CD14-positive monocyte (primary cell): ENCODE results near the gene TNNT1. TPM values are rescaled to one million over a fixed set of nuclear protein-coding genes. Genes with fewer than 3 reads are reported as not detected.
A peak's percentile ranks its signal among the peaks of the same experiment; 100 is the strongest.

ENCODE experiments used
- DNase-seq, 3 donors: peaks; one replicate each; pipeline ENCODE4 v3.0.0-alpha.2; 2011 to 2022
- H2AFZ ChIP-seq: 2 replicates; pipeline ENCODE4 v1.6.0; 2012; ENCODE audit warnings: mild to moderate bottlenecking, low read depth, low read length, inconsistent platforms; ENCODE audit not compliant: insufficient read depth, poor library complexity, severe bottlenecking
- H3K27ac ChIP-seq, 2 donors: 1 replicate in 1 of 2; 2 replicates in 1 of 2; pipeline ENCODE4 v1.5.1; 2012 to 2013; ENCODE audit warnings: low read length in 2 of 2, control low read depth in 1 of 2, inconsistent platforms in 1 of 2, low read depth in 1 of 2, mild to moderate bottlenecking in 1 of 2
- H3K27me3 ChIP-seq, 2 donors: one replicate each; pipeline versions ENCODE4 v1.6.0 to v1.6.1; 2011 to 2013; ENCODE audit warnings: low read length in 2 of 2; ENCODE audit not compliant: control insufficient read depth in 2 of 2, insufficient read depth in 2 of 2
- H3K36me3 ChIP-seq, 2 donors: replicated peaks in 1 of 2; 1 replicate in 1 of 2; 2 replicates in 1 of 2; pipeline versions ENCODE4 v1.5.1 to v1.6.1; 2012 to 2013; ENCODE audit warnings: low read length in 2 of 2, control low read depth in 1 of 2, inconsistent platforms in 1 of 2, mild to moderate bottlenecking in 1 of 2; ENCODE audit not compliant: insufficient read depth in 2 of 2, control insufficient read depth in 1 of 2
- H3K4me1 ChIP-seq, 2 donors: 1 replicate in 1 of 2; 2 replicates in 1 of 2; pipeline versions ENCODE4 v1.5.1 to v1.6.1; 2012 to 2013; ENCODE audit warnings: low read length in 2 of 2, control low read depth in 1 of 2, inconsistent platforms in 1 of 2, mild to moderate bottlenecking in 1 of 2, moderate library complexity in 1 of 2; ENCODE audit not compliant: insufficient read depth in 2 of 2, control insufficient read depth in 1 of 2
- H3K4me2 ChIP-seq: replicated peaks from 2 replicates; pipeline ENCODE3; 2012; ENCODE audit warnings: low read length, moderate library complexity, mild to moderate bottlenecking; ENCODE audit not compliant: poor library complexity, severe bottlenecking; ENCODE audit errors: extremely low read depth
- H3K4me3 ChIP-seq, 3 experiments: fragments of 200-600 bp in 1 of 3; sonication (generic) in 1 of 3; replicated peaks in 1 of 3; 1 replicate in 2 of 3; 2 replicates in 1 of 3; pipeline ENCODE4 v1.5.1; 2011 to 2013; ENCODE audit warnings: low read length in 3 of 3, mild to moderate bottlenecking in 3 of 3, control low read depth in 2 of 3, low read depth in 2 of 3, inconsistent platforms in 1 of 3, moderate library complexity in 1 of 3
- H3K79me2 ChIP-seq: 2 replicates; pipeline ENCODE4 v1.6.0; 2012; ENCODE audit warnings: mild to moderate bottlenecking, control low read depth, inconsistent platforms, low read length, moderate library complexity; ENCODE audit not compliant: insufficient read depth
- H3K9ac ChIP-seq: 2 replicates; pipeline ENCODE4 v1.6.0; 2017; ENCODE audit warnings: low read length, mild to moderate bottlenecking; ENCODE audit not compliant: insufficient read depth, poor library complexity, severe bottlenecking
- H3K9me3 ChIP-seq, 2 donors: replicated peaks in 1 of 2; 1 replicate in 1 of 2; 2 replicates in 1 of 2; pipeline versions ENCODE4 v1.5.1 to v1.6.1; 2012 to 2013; ENCODE audit warnings: low read length in 2 of 2, control low read depth in 1 of 2; ENCODE audit not compliant: control insufficient read depth in 1 of 2, insufficient read depth in 1 of 2
- H4K20me1 ChIP-seq: 2 replicates; pipeline ENCODE4 v1.6.0; 2012; ENCODE audit warnings: mild to moderate bottlenecking, low read length, control low read depth, moderate library complexity; ENCODE audit not compliant: insufficient read depth
- H3K27ac Mint-ChIP-seq, 7 donors: one replicate each; pipeline ENCODE4 v1.8.0; 2020; ENCODE audit warnings: mild to moderate bottlenecking in 7 of 7, mixed read lengths in 7 of 7, moderate library complexity in 6 of 7, inconsistent platforms in 2 of 7
- H3K27me3 Mint-ChIP-seq, 3 donors: one replicate each; pipeline ENCODE4 v1.8.0; 2021 to 2022; ENCODE audit warnings: low read depth in 3 of 3, mild to moderate bottlenecking in 3 of 3, mixed read lengths in 3 of 3, moderate library complexity in 3 of 3, inconsistent platforms in 1 of 3
- H3K36me3 Mint-ChIP-seq, 2 donors: one replicate each; pipeline ENCODE4 v1.8.0; 2020; ENCODE audit warnings: mixed read lengths in 2 of 2, inconsistent platforms in 1 of 2, mild to moderate bottlenecking in 1 of 2
- H3K4me1 Mint-ChIP-seq: one replicate; pipeline ENCODE4 v1.8.0; 2020; ENCODE audit warnings: mild to moderate bottlenecking, mixed read lengths
- H3K4me3 Mint-ChIP-seq, 2 donors: one replicate each; pipeline ENCODE4 v1.8.0; 2020; ENCODE audit warnings: mild to moderate bottlenecking in 2 of 2, mixed read lengths in 2 of 2, moderate library complexity in 1 of 2
- H3K9me3 Mint-ChIP-seq, 7 donors: one replicate each; pipeline ENCODE4 v1.8.0; 2020 to 2022; ENCODE audit warnings: mixed read lengths in 7 of 7, mild to moderate bottlenecking in 6 of 7, moderate library complexity in 6 of 7, inconsistent platforms in 2 of 7
- CTCF ChIP-seq: fragments of 200-600 bp; IDR thresholded peaks from one replicate; pipeline ENCODE4 v1.8.0; 2022; ENCODE audit warnings: antibody characterized with exemption, mild to moderate bottlenecking
- WGBS: methylation state at CpG from one replicate; pipeline ENCODE4 v1.1.5; 2013; ENCODE audit warnings: missing lambda C conversion rate; ENCODE audit not compliant: insufficient coverage; 5-methylcytosine and 5-hydroxymethylcytosine counted together
- intact Hi-C, 2 donors: fragments of 100-400 bp; cut with micrococcal nuclease; formaldehyde crosslinking; loops; one replicate each; pipeline versions ENCODE4 v1.15.0 to v1.15.1; 2023
- polyA plus RNA-seq, 3 donors: library from polyadenylated mRNA; depleted of rRNA in 1 of 3; unstranded in 2 of 3; stranded (reverse) in 1 of 3; fragments of 300-500 nt in 2 of 3; fragments of >200 nt in 1 of 3; fragmentation: Illumina TruSeq in 2 of 3; gene quantifications; 1 replicate in 2 of 3; 2 replicates in 1 of 3; pipeline ENCODE4 v1.2.3, GENCODE V29; 2012 to 2021

The TNNT1 gene
- polyA plus RNA-seq, 3 donors = 9.4 to 41.9 (median 9.8) TPM

- Histone ChIP-seq H3K4me2 (no peak overlapping the region), H3K4me3 (no peak overlapping the region), H3K27ac (no peak overlapping the region), H3K27me3 (peaks cover 12 to 49% of the 10 kb centered on the region in 2 donors), H4K20me1 (no peaks in the 10 kb centered on the region), H3K4me1 (peaks cover 5 to 17% of the 10 kb centered on the region in 2 donors), H3K9me3 (peaks cover 8 to 18% of the 10 kb centered on the region in 2 donors), H3K36me3 (no peaks in the 10 kb centered on the region), H3K9ac (no peak overlapping the region), H3K79me2 (no peaks in the 10 kb centered on the region), H2AFZ (no peak overlapping the region)
- Mint-ChIP-seq H3K27ac (no peak overlapping the region), H3K27me3 (peaks cover 43 to 67% (median 56%) of the 10 kb centered on the region in 3 donors), H3K4me1 (peaks cover 13% of the 10 kb centered on the region), H3K9me3 (peaks cover 6 to 25% (median 17%) of the 10 kb centered on the region in 7 donors), H3K4me3 (no peak overlapping the region), H3K36me3 (peaks cover 2 to 6% of the 10 kb centered on the region in 2 donors)
- no peak for TF ChIP-seq CTCF
- WGBS = 90% methylated on average over 8 of the region's 12 CpGs
- intact Hi-C loops = no loop called here
- no peak for DNase-seq
These were observed 4.8 kb upstream of the TNNT1 start for GRCh38 chr19:55153652-55154264.

GRCh38 chr19:55152017-55152416 lies 3.0 kb upstream of the TNNT1 start:
- Histone ChIP-seq H3K9ac (no peak overlapping the region), H3K4me3 (no peak overlapping the region), H3K27ac (no peak overlapping the region), H3K27me3 (peaks cover 17 to 50% of the 10 kb centered on the region in 2 donors), H4K20me1 (no peaks in the 10 kb centered on the region), H3K9me3 (peaks cover 8 to 18% of the 10 kb centered on the region in 2 donors), H2AFZ (no peak overlapping the region), H3K79me2 (no peaks in the 10 kb centered on the region), H3K4me1 (peaks cover 5 to 13% of the 10 kb centered on the region in 2 donors), H3K36me3 (no peaks in the 10 kb centered on the region), H3K4me2 (no peak overlapping the region)
- no peak for TF ChIP-seq CTCF
- Mint-ChIP-seq H3K27ac (peak overlapping the region in 4 of 7 donors; percentile 30 to 68 (median 56)), H3K27me3 (peaks cover 49 to 67% (median 56%) of the 10 kb centered on the region in 3 donors), H3K4me1 (peaks cover 14% of the 10 kb centered on the region), H3K9me3 (peaks cover 6 to 25% (median 17%) of the 10 kb centered on the region in 7 donors), H3K4me3 (peak overlapping the region in 1 of 2 donors; percentile 62), H3K36me3 (peaks cover 2 to 6% of the 10 kb centered on the region in 2 donors)
- DNase-seq = no peak
- intact Hi-C loops = no loop called here
